A549 treated with CORT108297 at 1 μM for 4 hours (cell line): Measurements from ENCODE around the gene SMG9. TPM values are rescaled to one million over a fixed set of nuclear protein-coding genes. Genes with fewer than 3 reads are reported as not detected.

Experiments used
- total RNA-seq: library from RNA; stranded (reverse); fragments of 200-300 nt; extraction: Qiagen RNA extraction; gene quantifications from 5 replicates; pipeline ENCODE4 v1.2.3, GENCODE V29; 2022

SMG9 gene
- 52.1 to 76.4 TPM (median 65.0 TPM) in 5 replicates for total RNA-seq

GRCh38 chr19:43754503-43755255, at the start of gene SMG9:
SMG9 (minus strand) TSS chr19:43754962; CDS start chr19:43750741, 4,221 bp downstream.

DNA sequence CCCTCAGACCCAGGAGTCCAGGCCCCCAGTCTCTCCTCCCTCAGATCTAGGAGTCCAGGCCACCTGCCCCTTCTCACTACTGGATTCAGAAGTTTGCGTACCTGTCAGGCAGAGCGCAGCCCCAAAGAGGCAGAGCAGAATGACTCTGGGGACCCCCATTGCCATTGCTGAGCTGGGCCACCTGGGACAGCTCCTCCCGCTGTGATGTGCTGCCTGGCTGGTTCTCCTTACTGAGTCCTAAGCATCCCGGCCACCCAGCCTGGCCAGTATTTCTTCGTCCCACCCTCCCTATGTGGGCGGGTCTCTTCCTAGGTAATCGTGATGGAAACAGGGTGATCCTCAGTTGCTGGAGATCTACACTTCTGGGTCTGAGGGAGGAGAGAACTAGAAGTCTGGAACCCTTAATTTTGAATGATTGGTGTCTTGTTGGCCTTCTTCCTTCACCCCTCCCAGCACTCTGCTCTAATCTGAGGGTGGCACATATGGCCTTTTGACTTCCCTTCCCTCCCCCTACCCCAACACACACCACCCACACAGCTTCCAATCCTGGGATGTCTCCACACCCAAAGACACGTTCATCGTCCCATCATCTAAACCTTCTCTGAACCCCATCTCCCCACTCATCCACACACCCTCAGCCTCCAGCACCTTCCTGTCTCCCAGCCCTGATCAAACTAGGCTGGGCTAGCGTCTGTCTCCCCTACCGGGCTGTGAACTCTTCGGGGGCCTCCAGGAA, 47.6 kb upstream of the SMG9 start, which contains the start of gene LYPD5:
Gene LYPD5 (minus strand): TSS at position 232 of the 736 bp plus-strand sequence. CDS start 67 bp downstream, at position 165.

DNA sequence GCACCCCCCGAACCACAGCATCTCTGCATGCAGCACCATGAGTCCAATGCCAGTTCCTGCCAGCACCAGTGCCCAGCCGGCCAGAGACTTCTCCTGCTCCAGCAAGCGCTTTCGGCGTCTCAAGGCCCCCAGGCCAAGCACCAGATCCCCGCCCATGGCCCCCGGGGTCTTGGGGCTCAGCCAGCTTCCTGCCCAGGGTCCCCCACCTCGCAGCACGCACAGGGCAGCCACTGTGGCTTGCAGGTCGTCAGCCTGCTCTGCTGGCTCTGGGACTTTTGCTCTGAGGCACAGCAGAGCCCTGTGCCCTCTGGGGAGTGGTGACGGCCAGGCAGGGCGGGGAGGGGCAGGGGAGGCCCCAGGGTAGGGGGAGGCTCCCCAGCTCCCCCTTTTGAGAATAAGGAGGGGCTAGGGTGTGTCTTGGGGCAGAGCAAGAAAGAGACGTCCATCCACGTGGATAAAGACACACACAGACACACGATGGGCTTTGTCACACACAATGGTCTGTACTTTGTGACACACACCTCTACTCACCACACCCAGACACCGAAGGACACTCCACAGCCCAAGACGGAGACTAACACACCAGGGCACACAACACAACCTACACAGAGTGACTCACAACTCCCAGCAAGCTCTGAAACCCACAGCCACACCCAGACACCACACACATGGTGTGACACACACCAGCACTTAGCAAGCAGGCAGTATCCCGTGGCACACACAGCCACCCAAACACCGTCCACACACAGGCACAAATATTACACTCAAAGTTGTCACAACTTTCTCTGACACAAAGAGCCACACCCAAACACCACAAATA, 26.2 kb upstream of the SMG9 start, which contains the start of gene KCNN4:
Gene KCNN4 (minus strand): TSS at position 268 of the 820 bp plus-strand sequence. CDS start 112 bp downstream, at position 156.

GRCh38 chr19:43715776-43716175, 39.0 kb downstream of the SMG9 start, which contains the start of gene IRGC:
IRGC (plus strand) TSS chr19:43716076; CDS start chr19:43718559, 2,483 bp downstream.

Other genes with a start within 250 kb of the SMG9 start
- gene ETHE1, start 227.8 kb downstream of the SMG9 start, total RNA-seq = 42.2 to 55.9 TPM (median 53.7 TPM) in 5 replicates
- gene ZNF575, start 221.8 kb downstream of the SMG9 start, total RNA-seq = 1.6 to 2.5 TPM (median 2.2 TPM) in 5 replicates
- 29.4 to 33.6 TPM (median 30.5 TPM) in 5 replicates for gene XRCC1, start 179.4 kb downstream of the SMG9 start, total RNA-seq
- gene PINLYP, start 179.2 kb downstream of the SMG9 start, total RNA-seq = 0.19 to 0.35 TPM (median 0.23 TPM) in 5 replicates
- 4.5 to 8.2 TPM (median 5.1 TPM) in 5 replicates for gene IRGQ, start 158.8 kb downstream of the SMG9 start, total RNA-seq
- gene ZNF576, start 158.4 kb downstream of the SMG9 start, total RNA-seq = 12.0 to 22.2 TPM (median 21.9 TPM) in 5 replicates
- 0.65 to 1.3 TPM (median 0.76 TPM) in 5 replicates for gene SRRM5, start 142.9 kb downstream of the SMG9 start, total RNA-seq
- 49.6 to 69.2 TPM (median 64.7 TPM) in 5 replicates for gene ZNF428, start 135.3 kb downstream of the SMG9 start, total RNA-seq
- 6.9 to 11.3 TPM (median 9.3 TPM) in 5 replicates for gene CADM4, start 115.1 kb downstream of the SMG9 start, total RNA-seq
- 90.0 to 104 TPM (median 102 TPM) in 5 replicates for gene PLAUR, start 84.8 kb downstream of the SMG9 start, total RNA-seq
- not detected in 5 replicates for gene IRGC, start 38.9 kb downstream of the SMG9 start, total RNA-seq
- 43.7 to 66.7 TPM (median 58.2 TPM) in 5 replicates for gene KCNN4, start 26.0 kb upstream of the SMG9 start, total RNA-seq
- gene LYPD5, start 47.5 kb upstream of the SMG9 start, total RNA-seq = 0.16 to 0.31 TPM (median 0.17 TPM) in 5 replicates
- 3.6 to 7.3 TPM (median 4.4 TPM) in 5 replicates for gene ZNF283, start 72.4 kb upstream of the SMG9 start, total RNA-seq
- gene ZNF404, start 129.0 kb upstream of the SMG9 start, total RNA-seq = 0.13 to 0.44 TPM (median 0.27 TPM) in 5 replicates
- 9.9 to 12.8 TPM (median 10.7 TPM) in 5 replicates for gene ZNF45, start 180.3 kb upstream of the SMG9 start, total RNA-seq
- gene ZNF221, start 196.3 kb upstream of the SMG9 start, total RNA-seq = 0.39 to 0.92 TPM (median 0.48 TPM) in 5 replicates
- 2.3 to 3.8 TPM (median 2.6 TPM) in 5 replicates for gene ZNF155, start 229.2 kb upstream of the SMG9 start, total RNA-seq
- 2.0 to 3.6 TPM (median 2.9 TPM) in 5 replicates for gene ZNF230, start 248.0 kb upstream of the SMG9 start, total RNA-seq